Measurements from ENCODE around the gene STT3A.

GRCh38 chr11:125605417-125605816 lies 12.8 kb downstream of the STT3A start:
- TF ChIP-seq, protein P1, sequence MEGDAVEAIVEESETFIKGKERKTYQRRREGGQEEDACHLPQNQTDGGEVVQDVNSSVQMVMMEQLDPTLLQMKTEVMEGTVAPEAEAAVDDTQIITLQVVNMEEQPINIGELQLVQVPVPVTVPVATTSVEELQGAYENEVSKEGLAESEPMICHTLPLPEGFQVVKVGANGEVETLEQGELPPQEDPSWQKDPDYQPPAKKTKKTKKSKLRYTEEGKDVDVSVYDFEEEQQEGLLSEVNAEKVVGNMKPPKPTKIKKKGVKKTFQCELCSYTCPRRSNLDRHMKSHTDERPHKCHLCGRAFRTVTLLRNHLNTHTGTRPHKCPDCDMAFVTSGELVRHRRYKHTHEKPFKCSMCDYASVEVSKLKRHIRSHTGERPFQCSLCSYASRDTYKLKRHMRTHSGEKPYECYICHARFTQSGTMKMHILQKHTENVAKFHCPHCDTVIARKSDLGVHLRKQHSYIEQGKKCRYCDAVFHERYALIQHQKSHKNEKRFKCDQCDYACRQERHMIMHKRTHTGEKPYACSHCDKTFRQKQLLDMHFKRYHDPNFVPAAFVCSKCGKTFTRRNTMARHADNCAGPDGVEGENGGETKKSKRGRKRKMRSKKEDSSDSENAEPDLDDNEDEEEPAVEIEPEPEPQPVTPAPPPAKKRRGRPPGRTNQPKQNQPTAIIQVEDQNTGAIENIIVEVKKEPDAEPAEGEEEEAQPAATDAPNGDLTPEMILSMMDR (IDR thresholded peaks at IDR 0.05; ENCODE audit: extremely low read depth in 1 of 2, insufficient read depth in 1 of 2, low read depth in 1 of 2, low read length in 2 of 2), result no peak
- no peak for TF ChIP-seq EZH2 (IDR thresholded peaks at IDR 0.05; ENCODE audit: borderline replicate concordance, low read depth, low read length, severe bottlenecking)
- TF ChIP-seq POLR2AphosphoS5 (IDR thresholded peaks at IDR 0.05; ENCODE audit: insufficient read depth, low read depth, low read length), result no peak
- no peak for TF ChIP-seq POLR2A (IDR thresholded peaks at IDR 0.05; ENCODE audit: low read depth, low read length)
- TF ChIP-seq, protein P2, sequence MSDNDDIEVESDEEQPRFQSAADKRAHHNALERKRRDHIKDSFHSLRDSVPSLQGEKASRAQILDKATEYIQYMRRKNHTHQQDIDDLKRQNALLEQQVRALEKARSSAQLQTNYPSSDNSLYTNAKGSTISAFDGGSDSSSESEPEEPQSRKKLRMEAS (IDR thresholded peaks at IDR 0.05; ENCODE audit: insufficient read depth, insufficient read length), result no peak
- no peak for TF ChIP-seq GATA2 (IDR thresholded peaks at IDR 0.05; ENCODE audit: insufficient read depth, insufficient read length, low read depth, low read length)
- no peak for TF ChIP-seq FOS (IDR thresholded peaks at IDR 0.05; ENCODE audit: borderline replicate concordance, insufficient read depth, low read length)

Measured in endothelial cell of umbilical vein (primary cell).